ENCODE data around the gene ATF6.

The ATF6 gene

DNA sequence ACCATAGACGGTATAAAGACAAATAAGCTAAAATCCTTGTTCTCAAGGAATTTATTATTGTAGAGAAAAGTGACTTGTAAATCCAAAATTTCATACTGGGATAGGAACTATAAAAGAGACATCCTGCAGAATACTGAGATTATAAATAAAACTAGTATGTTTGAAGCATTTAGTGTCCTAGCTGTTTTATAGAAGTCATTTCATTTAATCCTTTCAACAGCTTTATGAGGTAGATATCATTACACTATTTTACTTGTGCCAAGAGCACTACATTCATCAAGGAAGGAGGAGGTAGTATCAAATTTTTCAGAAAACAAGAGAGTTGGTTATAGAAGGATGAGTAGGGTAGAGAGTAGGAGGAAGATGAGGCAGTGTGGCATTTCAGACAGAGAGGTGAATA lies 119.6 kb downstream of the ATF6 start:
- DNase-seq (ENCODE audit: low read depth), result no peak
- TF ChIP-seq MYC (IDR thresholded peaks at IDR 0.05; ENCODE audit: low read depth, low read length) (no peak), POLR2A (IDR thresholded peaks at IDR 0.05; ENCODE audit: extremely low read depth, insufficient read length) (no peak), MAX (IDR thresholded peaks at IDR 0.05; ENCODE audit: low read depth, low read length) (no peak)
- TF ChIP-seq, protein P1, sequence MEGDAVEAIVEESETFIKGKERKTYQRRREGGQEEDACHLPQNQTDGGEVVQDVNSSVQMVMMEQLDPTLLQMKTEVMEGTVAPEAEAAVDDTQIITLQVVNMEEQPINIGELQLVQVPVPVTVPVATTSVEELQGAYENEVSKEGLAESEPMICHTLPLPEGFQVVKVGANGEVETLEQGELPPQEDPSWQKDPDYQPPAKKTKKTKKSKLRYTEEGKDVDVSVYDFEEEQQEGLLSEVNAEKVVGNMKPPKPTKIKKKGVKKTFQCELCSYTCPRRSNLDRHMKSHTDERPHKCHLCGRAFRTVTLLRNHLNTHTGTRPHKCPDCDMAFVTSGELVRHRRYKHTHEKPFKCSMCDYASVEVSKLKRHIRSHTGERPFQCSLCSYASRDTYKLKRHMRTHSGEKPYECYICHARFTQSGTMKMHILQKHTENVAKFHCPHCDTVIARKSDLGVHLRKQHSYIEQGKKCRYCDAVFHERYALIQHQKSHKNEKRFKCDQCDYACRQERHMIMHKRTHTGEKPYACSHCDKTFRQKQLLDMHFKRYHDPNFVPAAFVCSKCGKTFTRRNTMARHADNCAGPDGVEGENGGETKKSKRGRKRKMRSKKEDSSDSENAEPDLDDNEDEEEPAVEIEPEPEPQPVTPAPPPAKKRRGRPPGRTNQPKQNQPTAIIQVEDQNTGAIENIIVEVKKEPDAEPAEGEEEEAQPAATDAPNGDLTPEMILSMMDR (IDR thresholded peaks at IDR 0.05; ENCODE audit: low read depth, low read length), result no peak
- no peak overlapping the region for H3K4me3 ChIP-seq (ENCODE audit: low read depth, low read length)

GRCh38 chr1:161886589-161886988 lies 120.5 kb downstream of the ATF6 start:
- TF ChIP-seq, protein P1 (IDR thresholded peaks at IDR 0.05; ENCODE audit: low read depth, low read length), result no peak
- TF ChIP-seq POLR2A (IDR thresholded peaks at IDR 0.05; ENCODE audit: extremely low read depth, insufficient read length), result no peak
- TF ChIP-seq MYC (IDR thresholded peaks at IDR 0.05; ENCODE audit: low read depth, low read length), result no peak
- TF ChIP-seq MAX (IDR thresholded peaks at IDR 0.05; ENCODE audit: low read depth, low read length), result no peak
- DNase-seq (ENCODE audit: low read depth), result no peak
- H3K4me3 ChIP-seq (ENCODE audit: low read depth, low read length), result no peak overlapping the region

DNA sequence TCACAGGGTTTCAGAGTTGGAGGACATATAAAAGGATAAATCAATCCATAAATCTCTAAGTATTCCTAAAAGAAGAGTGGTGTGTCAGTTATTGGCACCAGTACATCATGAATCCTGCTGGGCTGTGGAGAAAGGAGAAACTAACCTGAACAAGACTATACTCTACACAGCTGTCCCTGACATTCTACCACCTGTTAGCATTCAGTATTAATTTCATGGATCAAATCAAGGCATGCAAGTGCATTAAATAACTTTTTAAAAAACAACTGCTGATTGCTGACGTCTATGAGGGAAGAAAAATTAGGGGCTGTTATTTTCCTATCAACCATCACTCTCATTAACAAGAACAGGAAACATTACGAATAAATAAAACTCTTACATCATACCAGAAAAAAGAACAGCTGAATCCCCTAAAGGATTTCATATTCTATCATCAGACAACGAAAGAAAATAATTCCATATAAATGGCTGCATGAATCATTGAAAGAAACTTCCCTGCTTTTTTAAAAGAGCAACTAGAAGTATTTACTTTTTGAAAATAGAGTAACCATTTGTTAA lies 121.7 kb downstream of the ATF6 start:
- TF ChIP-seq MYC (IDR thresholded peaks at IDR 0.05; ENCODE audit: low read depth, low read length), result no peak
- no peak for TF ChIP-seq MAX (IDR thresholded peaks at IDR 0.05; ENCODE audit: low read depth, low read length)
- TF ChIP-seq, protein P1 (IDR thresholded peaks at IDR 0.05; ENCODE audit: low read depth, low read length), result no peak
- no peak for TF ChIP-seq POLR2A (IDR thresholded peaks at IDR 0.05; ENCODE audit: extremely low read depth, insufficient read length)
- no peak for DNase-seq (ENCODE audit: low read depth)
- no peak overlapping the region for H3K4me3 ChIP-seq (ENCODE audit: low read depth, low read length)

- TF ChIP-seq MYC (IDR thresholded peaks at IDR 0.05; ENCODE audit: low read depth, low read length) (no peak), MAX (IDR thresholded peaks at IDR 0.05; ENCODE audit: low read depth, low read length) (no peak), POLR2A (IDR thresholded peaks at IDR 0.05; ENCODE audit: extremely low read depth, insufficient read length) (no peak)
- TF ChIP-seq, protein P1 (IDR thresholded peaks at IDR 0.05; ENCODE audit: low read depth, low read length), result no peak
- peak; percentile 2 for DNase-seq (ENCODE audit: low read depth)
- H3K4me3 ChIP-seq (ENCODE audit: low read depth, low read length), result no peak overlapping the region
Observed at GRCh38 chr1:161890574-161890973, 124.5 kb downstream of the ATF6 start.

DNA sequence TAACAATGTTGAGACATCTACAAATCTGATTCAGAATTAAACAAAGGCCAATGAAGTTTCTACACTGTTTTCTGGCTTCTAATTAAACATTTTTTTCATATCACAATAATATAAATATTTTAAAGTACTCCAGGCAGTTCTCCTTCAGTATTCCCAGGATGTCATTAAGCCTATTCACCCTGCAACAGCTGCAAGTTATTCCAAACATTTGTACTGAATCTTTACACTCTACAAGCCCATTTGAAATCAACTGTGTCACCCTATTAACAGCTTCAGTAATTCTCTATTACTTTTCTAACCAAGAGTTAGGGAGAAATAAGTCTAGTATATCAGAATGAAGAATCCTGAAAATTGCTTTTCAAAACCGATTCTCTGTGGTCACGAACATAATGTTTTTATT lies 133.0 kb downstream of the ATF6 start:
- no peak overlapping the region for H3K4me3 ChIP-seq (ENCODE audit: low read depth, low read length)
- no peak for DNase-seq (ENCODE audit: low read depth)
- TF ChIP-seq MAX (IDR thresholded peaks at IDR 0.05; ENCODE audit: low read depth, low read length), result no peak
- no peak for TF ChIP-seq POLR2A (IDR thresholded peaks at IDR 0.05; ENCODE audit: extremely low read depth, insufficient read length)
- TF ChIP-seq MYC (IDR thresholded peaks at IDR 0.05; ENCODE audit: low read depth, low read length), result no peak
- TF ChIP-seq, protein P1 (IDR thresholded peaks at IDR 0.05; ENCODE audit: low read depth, low read length), result no peak

All from NB4 (cell line).